Fibroblast of skin of back (primary cell): Measurements from ENCODE around the gene RPL18. TPM values are rescaled to one million over a fixed set of nuclear protein-coding genes. Genes with fewer than 3 reads are reported as not detected.
"Not testable (repeated sequence)": the region's sequence is repeated elsewhere in the genome, so short reads cannot be mapped to it uniquely, and the experiment has no call there.

Experiments
- DNase-seq: peaks from one replicate; pipeline ENCODE4 v3.0.0-alpha.2; 2013
- polyA plus RNA-seq, 2 experiments: library from polyadenylated mRNA; unstranded; fragments of 120-200 nt; gene quantifications; one replicate each; pipeline ENCODE4 v1.2.1, GENCODE V29; 2013; ENCODE audit not compliant: insufficient read length in 2 of 2

RPL18 gene
- polyA plus RNA-seq (2013, experiment 1 of 2; ENCODE audit: insufficient read length), result 1,027 TPM
- 968 TPM for polyA plus RNA-seq (2013, experiment 2 of 2; ENCODE audit: insufficient read length)

GRCh38 chr19:48618916-48619691 lies at the start of gene RPL18, which contains the start of gene SPHK2:
Gene RPL18, minus strand, starts transcription at chr19:48619178. Its CDS starts 35 bp downstream, at chr19:48619143.
Gene SPHK2, plus strand, starts transcription at chr19:48619506. Its CDS starts 1,009 bp downstream, at chr19:48620515.
- peak; percentile 100 for DNase-seq

GRCh38 chr19:48668761-48669160 lies 49.8 kb upstream of the RPL18 start:
- DNase-seq, result no peak

- no peak for DNase-seq
These were observed 49.4 kb upstream of the RPL18 start for GRCh38 chr19:48668332-48668731.

GRCh38 chr19:48665786-48666185 lies 46.8 kb upstream of the RPL18 start:
- DNase-seq, result no peak

- no peak for DNase-seq
These were observed 45.5 kb upstream of the RPL18 start for GRCh38 chr19:48664476-48664875.

- DNase-seq, result peak; percentile 20
These were observed 44.7 kb upstream of the RPL18 start for GRCh38 chr19:48663667-48664066.

- DNase-seq, result no peak
These were observed 42.7 kb upstream of the RPL18 start for GRCh38 chr19:48661711-48662090.

- peak; percentile 89 for DNase-seq
These were observed 42.1 kb upstream of the RPL18 start for GRCh38 chr19:48660852-48661710.

GRCh38 chr19:48659768-48660167 lies 40.8 kb upstream of the RPL18 start:
- no peak for DNase-seq

GRCh38 chr19:48658483-48658882 lies 39.5 kb upstream of the RPL18 start:
- DNase-seq, result no peak

GRCh38 chr19:48657828-48658227 lies 38.9 kb upstream of the RPL18 start:
- DNase-seq, result not testable (repeated sequence)

GRCh38 chr19:48656840-48657474 lies 38.0 kb upstream of the RPL18 start:
- peak; percentile 86 for DNase-seq

GRCh38 chr19:48654299-48655059 lies 35.5 kb upstream of the RPL18 start:
- DNase-seq, result no peak

- no peak for DNase-seq
These were observed 32.7 kb upstream of the RPL18 start for GRCh38 chr19:48651683-48652048.

- no peak for DNase-seq
These were observed 32.1 kb upstream of the RPL18 start for GRCh38 chr19:48650974-48651682.

GRCh38 chr19:48648134-48648533 lies 29.2 kb upstream of the RPL18 start:
- no peak for DNase-seq

GRCh38 chr19:48646722-48647216 lies 27.8 kb upstream of the RPL18 start:
- DNase-seq, result no peak

- peak; percentile 80 for DNase-seq
These were observed 27.2 kb upstream of the RPL18 start, which contains the start of gene CA11 for GRCh38 chr19:48646001-48646721. Gene CA11, minus strand, starts transcription at chr19:48646187. Its CDS starts 555 bp downstream, at chr19:48645632.

- no peak for DNase-seq
These were observed 26.6 kb upstream of the RPL18 start for GRCh38 chr19:48645620-48646000.

GRCh38 chr19:48644839-48645619 lies 26.1 kb upstream of the RPL18 start:
- peak; percentile 66 for DNase-seq
